GM06990 (cell line): ENCODE measurements around the gene CD79B.
A peak's percentile ranks its signal among the peaks of the same experiment; 100 is the strongest.
"Not testable (repeated sequence)": the region's sequence is repeated elsewhere in the genome, so short reads cannot be mapped to it uniquely, and the experiment has no call there.

Experiments
- DNase-seq: peaks from one replicate; pipeline ENCODE4 v3.0.0-alpha.2; 2011; ENCODE audit not compliant: insufficient read length; ENCODE audit errors: extremely low read depth
- H3K27me3 ChIP-seq: replicated peaks from 2 replicates; pipeline ENCODE4 v1.6.0; 2011; ENCODE audit warnings: low read length; ENCODE audit not compliant: control insufficient read depth, insufficient read depth
- H3K36me3 ChIP-seq: 2 replicates; pipeline ENCODE4 v1.5.1; 2011; ENCODE audit warnings: low read length; ENCODE audit not compliant: control insufficient read depth, insufficient read depth
- H3K4me3 ChIP-seq: replicated peaks from 2 replicates; pipeline ENCODE4 v1.5.1; 2011; ENCODE audit warnings: low read depth, mild to moderate bottlenecking, control low read depth, low read length
- CTCF ChIP-seq: IDR thresholded peaks from 2 replicates; pipeline ENCODE4 v1.5.1; 2011; ENCODE audit warnings: low read length, control low read depth, mild to moderate bottlenecking, inconsistent platforms; ENCODE audit not compliant: insufficient read depth, poor library complexity, severe bottlenecking

CD79B gene

GRCh38 chr17:63919311-63919723 lies 12.8 kb downstream of the CD79B start:
- TF ChIP-seq CTCF, result peak; percentile 89
- no peaks in the 10 kb centered on the region for H3K36me3 ChIP-seq
- peak; percentile 48 for DNase-seq
- H3K4me3 ChIP-seq, result no peak overlapping the region
- no peaks in the 10 kb centered on the region for H3K27me3 ChIP-seq

GRCh38 chr17:63918789-63919305 lies 13.3 kb downstream of the CD79B start, which contains the start of gene GH1:
GH1 (minus strand) TSS chr17:63918839; CDS start chr17:63918776, 63 bp downstream.
- H3K36me3 ChIP-seq, H3K4me3 ChIP-seq, H3K27me3 ChIP-seq, DNase-seq: not testable (repeated sequence)

- H3K36me3 ChIP-seq, result no peaks in the 10 kb centered on the region
- no peaks in the 10 kb centered on the region for H3K27me3 ChIP-seq
- TF ChIP-seq CTCF, result no peak
- DNase-seq, result no peak
- no peak overlapping the region for H3K4me3 ChIP-seq
Observed at GRCh38 chr17:63918305-63918704, 13.8 kb downstream of the CD79B start.

GRCh38 chr17:63917646-63918045 lies 14.5 kb downstream of the CD79B start:
- no peak for DNase-seq
- no peak overlapping the region for H3K4me3 ChIP-seq
- TF ChIP-seq CTCF, result no peak
- H3K36me3 ChIP-seq, result no peaks in the 10 kb centered on the region
- H3K27me3 ChIP-seq, result no peaks in the 10 kb centered on the region

- not testable (repeated sequence) for H3K4me3 ChIP-seq, DNase-seq, H3K27me3 ChIP-seq, H3K36me3 ChIP-seq
Observed at GRCh38 chr17:63917206-63917605, 14.9 kb downstream of the CD79B start.

GRCh38 chr17:63916566-63917185 lies 15.5 kb downstream of the CD79B start:
- no peak for TF ChIP-seq CTCF
- Histone ChIP-seq H3K27me3 (no peaks in the 10 kb centered on the region), H3K36me3 (no peaks in the 10 kb centered on the region), H3K4me3 (no peak overlapping the region)
- no peak for DNase-seq

- H3K27me3 ChIP-seq, DNase-seq, H3K4me3 ChIP-seq, H3K36me3 ChIP-seq: not testable (repeated sequence)
Observed at GRCh38 chr17:63915753-63916152, 16.4 kb downstream of the CD79B start.
